NCI-H2196 (cell line): ENCODE results near the gene ANKRD13B.

Source experiments
- DNase-seq: peaks from one replicate; lab custom pipeline; 2025; ENCODE audit not compliant: unreplicated experiment; lab: John Stamatoyannopoulos, UW

Gene ANKRD13B

DNA sequence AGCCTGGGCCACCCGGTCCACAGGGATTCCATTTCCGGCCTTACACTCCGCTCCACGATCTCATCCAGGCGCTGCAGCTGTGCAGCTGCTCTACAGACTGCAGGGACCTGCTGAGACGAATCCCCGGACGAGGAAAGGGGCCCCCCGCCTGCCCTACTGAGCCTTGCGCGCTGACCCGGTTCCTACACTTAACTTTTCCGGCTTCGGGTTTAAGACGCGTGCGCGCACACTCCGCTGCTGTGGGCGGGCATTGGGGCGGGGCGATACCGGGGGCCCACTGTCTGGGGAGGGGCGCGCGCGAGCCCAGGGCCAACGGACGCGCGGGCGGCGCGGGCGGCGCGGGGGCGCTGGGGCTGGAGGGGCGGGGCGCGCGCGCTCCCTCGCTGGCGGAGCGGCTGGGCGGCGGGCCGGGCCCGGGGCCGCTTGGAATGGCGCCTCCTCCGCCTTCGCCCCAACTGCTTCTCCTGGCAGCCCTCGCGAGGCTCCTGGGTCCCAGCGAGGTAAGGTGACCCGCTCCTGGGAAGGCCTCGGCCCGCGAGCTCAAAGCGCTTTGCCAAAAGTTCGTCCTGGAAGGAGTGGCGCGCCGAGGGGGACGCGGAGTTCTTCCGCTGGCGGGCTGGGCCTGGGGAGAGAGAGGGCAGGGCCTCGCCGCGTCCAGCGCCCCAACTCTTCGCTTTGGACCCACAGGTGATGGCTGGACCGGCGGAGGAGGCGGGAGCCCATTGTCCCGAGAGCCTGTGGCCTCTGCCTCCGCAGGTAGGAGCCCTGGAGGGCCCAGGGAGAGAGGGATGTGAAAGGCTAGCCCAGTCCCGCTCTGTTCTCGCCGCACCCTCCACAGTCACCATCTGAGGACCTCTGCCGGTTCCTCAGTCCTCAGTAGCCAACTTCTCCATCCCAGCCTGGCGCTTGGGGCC lies 24.3 kb upstream of the ANKRD13B start, which contains the start of gene TP53I13:
Gene TP53I13, plus strand, starts transcription at position 371 of the 914 bp plus-strand sequence. Its CDS starts 58 bp downstream, at position 429.
- DNase-seq, result peak; percentile 78

DNA sequence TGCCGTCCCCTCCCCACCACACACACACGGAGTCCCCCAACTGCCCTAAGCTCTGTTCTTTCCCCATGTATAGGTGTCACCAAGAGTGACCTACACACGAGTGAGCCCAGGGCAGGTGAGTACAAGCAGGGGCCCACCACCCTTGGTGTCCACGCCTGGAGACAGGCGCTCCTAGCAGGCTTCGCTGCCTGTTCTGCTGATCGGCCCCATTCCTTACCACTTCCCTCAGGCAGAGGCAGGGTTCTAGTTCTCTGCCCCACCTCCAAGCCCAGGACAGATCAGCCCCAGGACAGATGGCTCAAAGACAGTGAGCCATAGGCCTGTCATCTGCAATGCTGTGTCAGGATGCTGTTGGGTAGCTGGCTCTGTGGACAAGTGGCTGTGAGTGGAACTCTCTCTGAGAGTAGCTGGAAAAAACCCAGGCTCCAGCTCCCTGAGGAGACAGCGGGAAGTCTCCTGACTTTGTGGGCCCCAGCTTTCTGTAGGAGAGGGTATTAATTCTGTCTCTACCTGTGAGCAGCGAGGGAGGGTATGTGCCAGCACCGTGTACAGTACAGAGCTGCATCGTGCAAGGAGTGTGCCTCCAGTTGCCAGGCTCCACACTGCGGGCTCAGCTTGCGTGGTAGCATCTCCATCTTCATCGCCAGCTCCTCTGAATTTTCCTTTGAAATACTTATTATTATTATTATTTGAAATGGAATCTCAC lies 23.5 kb upstream of the ANKRD13B start:
- DNase-seq, result no peak

DNA sequence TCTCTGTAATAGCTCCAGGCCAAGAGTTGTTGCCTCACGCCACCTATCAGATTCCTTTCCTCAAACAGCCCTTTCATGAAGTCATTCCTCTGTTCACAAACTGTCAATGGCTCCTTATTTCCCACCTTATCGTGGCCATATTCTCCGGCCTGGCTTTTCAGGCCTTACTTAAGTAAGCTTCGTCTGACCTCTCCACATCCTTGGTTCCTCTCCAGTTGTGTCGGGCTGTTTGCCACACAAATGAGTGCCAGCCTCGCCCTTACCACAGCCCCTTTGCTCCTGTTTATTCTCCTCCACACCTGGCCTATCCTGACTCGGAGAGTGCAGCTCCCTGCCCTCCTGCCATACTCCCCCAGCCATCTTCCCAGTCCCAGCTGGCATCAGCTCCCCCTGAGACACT lies 22.4 kb upstream of the ANKRD13B start:
- DNase-seq, result no peak

DNA sequence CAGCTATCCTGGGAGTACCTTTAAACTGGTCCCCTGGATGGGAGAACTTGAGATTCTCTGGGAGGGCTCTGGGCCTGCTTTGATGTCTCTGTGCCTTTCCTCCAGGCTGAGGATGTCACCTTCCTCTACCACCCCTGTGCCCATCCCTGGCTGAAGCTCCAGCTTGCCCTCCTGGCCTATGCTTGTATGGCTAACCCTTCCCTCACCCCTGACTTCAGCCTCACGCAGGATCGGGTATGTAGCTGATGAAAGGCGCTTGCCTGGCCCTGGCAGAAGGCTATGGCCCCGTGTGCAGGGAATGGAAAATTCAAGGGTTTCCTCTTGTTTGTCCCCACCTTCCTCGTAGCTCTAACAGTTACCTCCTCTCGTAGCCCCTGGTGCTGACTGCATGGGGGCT lies 21.4 kb upstream of the ANKRD13B start:
- no peak for DNase-seq

DNA sequence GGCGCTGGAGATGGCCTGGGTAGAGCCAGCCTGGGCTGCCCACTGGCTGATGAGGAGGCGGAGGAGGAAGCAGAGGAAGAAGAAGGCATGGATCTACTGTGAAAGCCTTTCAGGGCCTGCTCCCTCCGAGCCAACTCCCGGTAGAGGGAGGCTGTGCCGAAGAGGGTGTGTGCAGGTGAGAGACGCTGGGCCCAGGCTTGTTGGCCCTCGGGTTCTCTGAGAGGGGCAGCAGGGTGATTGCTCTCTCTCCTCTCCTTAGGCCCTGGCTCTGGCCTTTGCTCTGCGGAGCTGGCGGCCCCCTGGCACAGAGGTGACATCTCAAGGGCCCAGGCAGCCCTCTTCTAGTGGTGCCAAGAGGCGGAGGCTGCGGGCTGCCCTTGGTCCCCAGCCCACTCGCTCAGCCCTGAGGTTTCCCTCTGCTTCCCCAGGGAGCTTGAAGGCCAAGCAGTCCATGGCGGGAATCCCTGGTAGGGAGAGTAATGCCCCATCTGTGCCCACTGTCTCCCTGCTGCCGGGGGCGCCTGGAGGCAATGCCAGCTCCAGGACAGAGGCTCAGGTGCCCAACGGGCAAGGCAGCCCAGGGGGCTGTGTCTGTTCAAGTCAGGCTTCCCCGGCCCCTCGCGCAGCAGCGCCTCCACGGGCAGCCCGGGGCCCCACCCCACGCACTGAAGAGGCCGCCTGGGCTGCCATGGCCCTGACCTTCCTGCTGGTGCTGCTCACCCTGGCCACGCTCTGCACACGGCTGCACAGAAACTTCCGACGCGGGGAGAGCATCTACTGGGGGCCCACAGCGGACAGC lies 20.9 kb upstream of the ANKRD13B start:
- DNase-seq, result no peak

DNA sequence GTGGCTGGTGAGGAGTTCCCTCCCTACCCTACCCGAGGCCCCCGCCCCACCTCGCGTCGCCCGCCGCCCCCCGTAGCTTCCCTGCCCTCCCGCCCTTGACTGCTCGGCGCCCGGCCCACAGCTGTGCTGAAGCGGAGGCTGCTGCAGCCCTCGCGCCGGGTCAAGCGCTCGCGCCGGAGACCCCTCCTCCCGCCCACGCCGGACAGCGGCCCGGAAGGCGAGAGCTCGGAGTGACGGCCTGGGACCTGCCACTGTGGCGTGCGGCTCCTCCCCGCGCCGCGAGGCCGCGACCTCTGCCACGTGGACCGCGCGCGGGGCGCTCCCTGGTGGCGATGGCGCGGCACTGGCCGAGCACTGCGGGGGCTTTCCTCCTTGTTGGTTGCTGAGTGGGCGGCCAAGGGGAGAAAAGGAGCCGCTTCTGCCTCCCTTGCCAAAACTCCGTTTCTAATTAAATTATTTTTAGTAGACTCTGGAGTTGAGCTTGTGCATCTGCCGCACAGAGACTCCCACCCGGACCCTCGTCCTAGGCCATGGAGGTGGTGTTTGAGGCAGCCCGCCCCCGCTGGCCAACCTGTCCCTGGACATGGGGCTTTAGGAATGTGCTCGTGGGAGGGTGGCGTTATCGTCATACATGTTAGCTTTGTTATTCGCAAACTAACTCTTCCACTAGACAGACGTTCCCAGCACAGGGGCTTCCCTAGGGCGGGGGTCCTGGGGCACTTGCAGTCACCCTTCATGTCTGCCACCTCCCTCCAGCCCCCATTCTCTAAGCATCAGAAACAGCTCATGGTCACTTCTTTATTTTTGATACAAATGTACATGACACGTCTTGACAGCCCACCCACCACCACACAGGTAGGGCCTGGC lies 20.0 kb upstream of the ANKRD13B start:
- DNase-seq, result no peak

DNA sequence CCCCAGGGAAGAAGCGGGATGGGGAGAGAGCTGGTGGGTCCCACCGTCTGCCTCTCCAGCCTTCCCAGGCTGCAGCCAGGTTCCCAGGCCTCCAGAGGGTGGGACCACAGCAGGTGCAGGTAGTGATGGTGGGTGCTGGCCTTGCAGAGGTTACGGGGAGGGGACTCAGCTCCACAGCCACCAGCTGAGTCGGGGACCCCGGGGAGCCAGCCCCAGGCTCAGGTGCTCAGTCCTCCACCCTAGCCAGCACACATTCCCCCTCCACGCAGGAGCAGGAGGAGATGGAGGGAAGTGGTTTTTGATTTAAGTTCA lies 19.4 kb upstream of the ANKRD13B start:
- DNase-seq, result no peak

DNA sequence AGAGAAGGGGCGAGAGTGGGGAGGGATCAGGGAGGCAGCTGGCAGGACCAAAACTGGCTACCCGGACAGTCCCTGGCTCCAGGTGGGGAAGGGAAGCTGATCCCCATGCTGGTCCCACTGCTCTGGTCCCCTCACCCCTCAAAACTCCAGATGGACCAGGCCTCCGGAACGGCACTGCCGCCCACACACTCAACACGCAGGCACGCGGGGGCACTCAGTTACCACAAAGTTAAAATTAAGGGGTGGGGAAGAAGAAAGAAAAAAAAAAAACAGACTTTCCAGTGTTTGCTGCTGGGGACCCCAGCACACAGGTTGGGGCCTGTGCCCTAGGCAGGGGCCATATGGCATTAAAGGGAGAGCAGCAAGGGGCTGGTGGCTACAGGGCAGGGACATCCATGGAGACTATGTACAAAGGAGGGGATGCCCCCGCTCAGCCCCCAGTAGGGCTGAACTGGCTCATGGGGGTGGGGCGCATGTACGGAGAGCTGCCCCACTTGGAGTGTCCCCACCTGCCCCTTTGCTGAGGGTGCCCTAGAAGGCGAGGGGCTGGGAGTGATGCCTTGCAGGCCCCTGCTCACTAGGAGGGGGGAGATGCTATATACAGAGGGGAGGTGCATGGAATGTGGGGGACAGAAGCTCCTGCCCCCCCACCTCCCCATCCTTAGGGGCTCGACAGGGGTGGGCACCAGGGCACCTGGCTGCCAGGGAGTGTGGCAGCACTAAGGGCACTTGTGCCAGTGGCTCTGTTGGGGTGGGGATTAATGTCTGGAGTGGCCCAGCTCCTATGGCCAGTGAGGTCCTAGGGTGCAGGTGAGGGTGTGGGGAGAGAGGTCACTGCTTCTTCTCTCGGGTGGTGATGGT lies 18.8 kb upstream of the ANKRD13B start:
- no peak for DNase-seq

DNA sequence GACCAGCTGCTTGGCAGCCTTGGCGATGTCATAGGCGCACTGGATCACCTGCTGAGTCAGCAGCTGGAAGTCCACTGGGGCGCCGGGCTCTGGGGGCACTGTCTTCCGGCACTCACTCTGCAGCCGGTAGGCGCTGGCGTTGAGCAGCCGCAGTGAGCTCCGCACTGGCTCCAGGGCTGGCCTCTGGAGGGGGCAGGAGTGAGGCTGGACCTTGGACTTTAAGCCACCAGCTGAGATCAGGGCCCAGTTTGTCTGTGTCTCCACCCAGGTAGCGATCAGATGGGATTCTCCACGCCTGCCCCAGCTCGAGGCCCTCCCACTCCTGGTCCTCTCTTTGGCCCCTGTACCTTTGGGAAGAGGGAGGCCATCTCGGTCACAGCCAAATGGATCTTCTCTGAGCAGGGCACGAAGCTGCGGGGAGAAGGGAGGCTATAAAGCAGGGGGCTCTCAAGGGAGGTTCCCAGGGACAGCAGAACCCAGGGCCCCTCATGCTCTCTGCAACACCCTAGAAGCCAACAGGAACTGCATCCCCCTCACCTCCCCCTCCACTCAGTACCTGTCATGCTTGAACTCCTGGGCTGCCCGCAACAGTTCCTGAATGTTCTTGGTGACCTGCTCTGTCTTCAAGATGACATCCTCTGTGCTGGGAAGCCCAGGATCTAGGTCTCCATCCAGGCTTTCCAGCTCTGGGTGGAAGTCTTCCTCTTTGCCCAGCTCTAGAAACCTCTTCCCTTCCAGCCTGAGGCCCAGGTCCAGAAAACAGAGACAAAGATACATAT lies 18.0 kb upstream of the ANKRD13B start:
- DNase-seq, result no peak

DNA sequence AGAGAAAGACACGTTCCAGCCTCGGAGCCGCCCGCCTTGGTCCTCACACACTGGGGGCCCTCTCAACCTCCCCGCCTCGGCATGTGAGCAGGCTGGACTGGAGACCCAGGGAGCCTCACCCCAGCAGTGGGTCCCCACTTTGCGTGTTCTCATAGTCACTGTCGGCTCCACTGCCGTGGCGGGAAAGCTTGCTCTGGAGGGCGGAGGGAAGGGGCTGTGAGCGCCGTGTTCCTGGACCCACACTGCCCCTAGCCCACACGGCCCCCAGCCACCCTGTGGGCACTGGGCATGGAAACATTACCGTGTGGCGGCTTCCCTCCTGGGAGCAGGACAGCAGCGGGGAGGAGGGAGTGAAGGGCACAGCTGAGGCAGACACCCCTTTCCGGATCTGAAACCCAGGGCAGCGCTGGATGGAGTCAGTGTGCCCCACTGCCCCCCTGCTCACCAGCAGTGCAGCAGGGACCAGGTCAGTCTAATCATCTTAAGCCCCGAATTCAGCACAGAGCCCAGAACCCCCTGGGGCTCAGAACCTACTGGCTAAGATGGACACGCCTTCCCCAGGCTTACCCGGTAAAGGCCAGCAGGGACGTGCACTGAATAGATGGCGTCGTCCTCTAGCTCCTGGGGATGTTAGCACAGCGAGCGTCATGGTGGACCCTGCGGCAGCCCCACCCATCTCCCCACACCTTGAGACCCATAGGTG lies 17.3 kb upstream of the ANKRD13B start:
- no peak for DNase-seq

DNA sequence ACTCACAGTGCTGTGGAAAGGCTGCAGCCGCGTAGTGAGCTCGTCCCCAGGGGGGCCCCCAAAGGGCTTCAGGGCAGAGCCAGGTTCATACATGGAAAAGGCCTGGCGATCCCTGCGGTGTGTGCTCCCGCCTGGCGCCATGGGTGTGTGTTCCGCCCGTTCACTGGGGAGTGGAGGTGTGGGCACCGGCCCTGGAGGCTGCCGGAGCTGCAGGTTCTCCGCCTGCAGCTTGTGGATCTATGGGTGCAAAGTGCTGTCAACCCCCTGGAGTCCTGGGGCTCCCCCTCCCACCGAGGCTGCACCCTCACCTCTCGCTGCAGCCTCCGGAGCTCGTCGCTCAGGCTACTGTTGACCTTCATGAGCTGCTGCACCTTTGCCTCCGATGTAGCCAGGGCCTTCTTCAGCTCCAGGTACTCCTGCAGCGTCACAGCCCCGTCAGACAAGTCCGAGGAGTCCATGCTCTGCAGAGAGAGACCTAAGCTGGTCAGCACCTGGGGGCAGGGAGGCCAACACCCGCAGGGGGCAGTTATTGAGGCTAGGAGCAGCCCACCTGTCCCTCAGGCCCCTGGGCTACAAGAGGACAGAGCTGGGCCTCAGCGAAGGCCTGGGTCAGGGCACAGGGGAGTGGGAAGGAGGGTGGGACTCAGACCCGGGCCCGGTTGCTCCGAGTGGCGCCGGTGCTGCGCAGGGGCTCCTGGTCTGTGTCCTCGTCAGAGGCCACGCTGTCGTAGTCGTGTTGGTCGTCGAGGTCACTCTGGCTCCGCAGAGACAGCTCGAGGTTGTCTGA lies 16.5 kb upstream of the ANKRD13B start:
- DNase-seq, result no peak

DNA sequence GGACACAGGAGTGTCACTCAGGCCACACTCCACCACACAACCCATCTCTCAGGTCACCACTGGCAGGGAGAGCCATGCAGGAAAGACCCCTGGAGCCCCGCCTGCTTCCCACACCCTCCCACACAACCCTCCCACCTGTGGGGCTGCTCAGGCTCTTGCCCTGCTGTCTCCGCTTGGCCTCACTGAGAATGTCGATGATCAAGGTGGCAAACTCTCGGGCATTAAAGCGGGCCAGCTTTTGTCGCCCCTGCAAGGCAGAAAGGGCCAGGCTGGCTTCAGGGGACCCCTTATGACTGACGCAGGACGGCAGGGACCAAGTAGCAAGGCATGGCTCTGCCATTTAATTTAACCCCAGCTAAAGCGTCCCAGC lies 15.9 kb upstream of the ANKRD13B start:
- DNase-seq, result no peak

DNA sequence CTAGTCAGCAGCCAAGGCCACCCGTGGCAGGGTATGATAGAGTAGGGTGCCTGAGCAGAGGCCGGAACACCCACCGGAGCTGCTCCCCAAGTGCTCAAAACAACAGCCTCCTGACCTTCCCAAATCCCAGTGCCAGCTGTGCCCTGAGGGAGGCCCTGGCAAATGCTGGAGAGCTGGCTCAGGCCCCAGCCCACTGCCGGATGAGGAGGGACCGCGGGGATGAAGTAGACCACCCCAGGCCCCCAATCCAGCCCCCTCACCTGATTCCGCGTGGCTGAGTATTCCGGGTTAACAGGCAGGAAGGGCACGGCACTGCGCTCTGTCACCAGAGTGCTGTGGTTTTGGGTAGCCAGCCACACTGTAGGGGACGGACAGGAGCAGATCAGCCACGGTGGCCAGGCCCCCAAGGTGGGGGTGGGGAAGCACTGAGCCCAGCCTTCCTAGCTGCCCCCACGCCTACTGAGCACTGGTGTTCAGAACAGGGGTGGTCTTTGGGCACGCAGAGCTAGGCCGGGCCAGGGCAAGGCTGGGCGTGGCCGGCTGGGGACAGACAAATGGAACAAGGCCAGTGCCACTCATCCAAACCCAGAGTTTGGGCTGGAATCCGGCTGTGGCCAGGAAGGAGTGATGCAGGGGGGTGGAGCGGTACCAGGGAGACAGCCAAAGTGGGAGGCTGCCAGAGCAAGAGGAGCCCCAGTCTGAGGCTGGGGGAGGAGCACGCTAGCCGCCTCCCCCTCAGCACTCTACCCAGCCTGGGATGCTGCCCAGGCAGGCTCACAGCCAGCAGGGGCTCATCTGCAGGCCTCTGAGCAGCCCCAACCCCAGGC lies 15.3 kb upstream of the ANKRD13B start:
- no peak for DNase-seq

DNA sequence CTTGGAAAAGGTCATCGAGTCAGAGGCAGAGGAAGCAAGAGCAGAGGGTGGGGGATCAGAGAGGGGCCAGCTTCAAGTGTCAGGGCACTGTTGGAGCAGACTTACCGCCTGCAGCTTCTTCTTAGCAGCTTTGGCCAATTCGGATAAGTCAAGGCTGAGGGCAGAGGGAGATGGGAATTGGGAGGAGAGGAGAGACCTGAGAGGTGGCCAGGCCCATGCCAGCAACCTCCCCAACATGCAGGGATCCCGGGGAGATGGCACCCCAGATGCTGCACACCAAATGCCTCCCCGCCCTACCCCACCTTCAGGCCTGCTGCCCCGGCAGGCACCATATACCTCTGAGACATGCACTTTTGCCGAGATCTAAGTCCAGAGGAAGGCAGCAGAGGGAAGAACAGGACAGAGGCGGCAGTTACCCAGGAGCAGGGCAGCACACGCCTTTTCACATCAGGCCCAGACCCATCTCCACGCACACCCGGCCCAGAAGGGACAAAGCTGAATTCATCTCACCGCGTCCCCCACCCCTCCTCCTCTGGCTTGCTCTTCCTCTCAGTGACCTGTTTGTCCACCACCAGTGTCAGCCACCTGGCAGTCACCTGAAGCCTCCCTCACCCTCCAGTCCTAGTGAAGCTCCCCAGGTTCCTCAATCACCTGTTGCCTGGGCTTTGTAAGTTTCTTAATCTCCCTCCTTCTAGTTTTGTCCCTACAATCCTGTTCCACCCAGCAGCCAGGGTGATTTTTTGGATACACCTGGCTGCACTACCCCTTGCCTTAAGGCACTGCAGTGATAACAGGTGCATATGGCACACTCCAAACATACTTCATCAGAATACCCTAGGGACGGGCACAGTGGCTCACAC lies 14.1 kb upstream of the ANKRD13B start:
- DNase-seq, result no peak

DNA sequence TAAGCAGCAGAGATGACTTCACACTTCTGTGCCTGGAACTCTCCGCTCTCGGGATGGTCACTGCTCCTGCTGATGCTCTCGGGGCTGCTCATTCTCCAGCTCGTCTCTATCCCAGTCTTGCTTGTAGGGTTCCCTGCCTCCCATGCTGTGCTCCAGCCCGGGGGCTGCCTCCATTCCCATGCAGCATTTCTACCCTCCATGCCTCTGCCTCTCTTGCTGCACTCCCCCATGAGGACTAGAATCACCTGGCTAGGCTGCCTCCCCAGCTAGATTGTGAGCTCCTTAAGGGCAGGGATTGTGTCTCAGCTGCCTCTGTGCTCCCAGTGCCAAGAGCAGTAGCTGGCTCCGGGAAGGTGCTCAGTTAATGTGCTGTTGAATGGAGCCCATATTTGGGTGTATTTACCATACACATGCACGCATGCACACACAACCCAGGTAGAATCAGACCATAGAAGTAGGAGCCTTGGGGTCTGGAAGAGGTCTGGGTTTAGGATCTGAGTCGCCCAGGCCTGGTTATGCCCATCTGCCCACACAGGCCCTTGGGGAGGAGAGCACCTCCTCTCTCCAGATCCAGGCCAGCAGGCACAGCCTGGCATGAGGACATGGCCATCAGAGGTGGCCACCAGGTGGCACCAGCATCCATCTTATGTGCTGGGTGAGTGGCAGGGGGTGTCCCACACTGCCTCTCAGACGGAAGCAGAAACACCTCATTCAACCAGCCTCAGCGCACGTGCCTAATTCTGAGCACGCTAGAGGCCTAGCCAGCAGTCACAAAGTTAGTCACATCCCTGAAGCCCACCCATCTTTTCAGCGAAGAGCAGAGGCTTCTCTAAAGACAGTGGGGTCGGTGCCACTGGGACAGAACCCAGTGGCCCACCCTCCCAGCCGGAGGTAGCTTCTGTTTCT lies 12.8 kb upstream of the ANKRD13B start:
- peak; percentile 66 for DNase-seq
